Measurements from ENCODE around the gene TULP1. TPM values are rescaled to one million over a fixed set of nuclear protein-coding genes. Genes with fewer than 3 reads are reported as not detected.

Gene TULP1
- total RNA-seq, 1 experiment from 2014 or later = not detected

DNA sequence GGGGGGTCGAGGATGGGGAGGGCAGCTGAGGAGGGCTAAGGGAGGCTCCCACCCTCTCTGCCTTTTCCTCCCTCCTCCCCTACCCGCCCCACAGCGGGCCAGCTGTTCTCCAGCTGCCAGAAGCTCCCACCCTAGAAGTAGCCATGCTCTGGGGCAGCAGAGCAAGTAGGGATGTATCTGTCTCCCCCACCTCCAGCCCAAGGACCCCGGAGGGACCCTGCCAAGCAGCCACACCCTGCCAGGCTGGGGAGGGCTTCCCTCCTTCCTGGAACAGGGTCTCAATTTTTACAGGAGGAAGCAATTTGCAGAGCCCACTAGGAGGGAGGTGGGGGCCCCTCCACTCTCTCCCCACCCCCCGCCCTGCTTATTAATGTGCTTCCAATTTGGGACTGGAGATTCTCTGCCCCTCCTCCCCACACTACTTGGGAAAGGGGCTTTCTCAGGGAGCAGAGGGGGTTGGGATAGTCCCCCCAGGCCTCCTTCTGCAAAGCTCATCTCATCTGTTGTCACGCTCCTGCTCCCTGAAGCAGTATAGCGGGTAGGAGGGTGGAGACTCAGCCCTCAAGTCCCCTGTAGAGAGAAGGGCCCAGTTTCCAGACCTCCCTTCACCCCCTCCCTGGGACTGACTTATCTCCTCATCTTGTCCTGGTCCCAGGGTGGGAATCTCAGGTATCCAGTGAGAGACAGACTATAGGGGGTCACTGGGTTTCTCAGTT lies 20.3 kb downstream of the TULP1 start:
- H3K4me2 ChIP-seq (ENCODE audit: low read length) = no peak overlapping the region
- DNase-seq (no peak), ATAC-seq (no peak)
- BruUV-seq (replicated peaks) = no TSS peak
- CTCF ChIA-PET = interaction anchor here (0.5 kb wide), 1 partner anchor 30 kb away, joined by 3 read pairs; no protein-coding TSS in a partner anchor
- H2AFZ ChIP-seq (ENCODE audit: low read length) = no peak overlapping the region
- no peaks in the 10 kb centered on the region; the same call in 1 of the 2 replicates for H4K20me1 ChIP-seq (ENCODE audit: low read length)
- no peak overlapping the region for H3K4me3 ChIP-seq (ENCODE audit: low read length)
- H3K9ac ChIP-seq (ENCODE audit: low read length) = no peak overlapping the region
- H3K9me3 ChIP-seq (ENCODE audit: low read length) = no peaks in the 10 kb centered on the region
- POLR2A ChIA-PET (ENCODE audit: unreplicated experiment) = interaction anchor here (0.5 kb wide), 1 partner anchor 1026 kb away, joined by 3 read pairs; no protein-coding TSS in a partner anchor
- no peak overlapping the region for H3K27ac ChIP-seq (ENCODE audit: low read length)
- H3K79me2 ChIP-seq (ENCODE audit: low read length) = peaks cover 44% of the 10 kb centered on the region
- no peaks in the 10 kb centered on the region for H3K9me2 ChIP-seq (replicated peaks; ENCODE audit: low read length)
- H3K4me1 ChIP-seq (ENCODE audit: insufficient read depth, low read length) = peaks cover 36% of the 10 kb centered on the region
- H3K36me3 ChIP-seq (ENCODE audit: low read depth, low read length) = no peaks in the 10 kb centered on the region
- no peak for TF ChIP-seq EZH2 (IDR thresholded peaks at IDR 0.05; ENCODE audit: low read length, unreplicated experiment)
- no peak for TF ChIP-seq CTCF (conservative IDR thresholded peaks at IDR 0.05; ENCODE audit: low read depth, low read length)
- no peak for TF ChIP-seq EZH2phosphoT487 (IDR thresholded peaks at IDR 0.05; ENCODE audit: borderline replicate concordance, low read length)
- no peaks in the 10 kb centered on the region for H3K27me3 ChIP-seq (ENCODE audit: low read length)
- intact Hi-C loops (cut with micrococcal nuclease) = no loop called here
- no peaks in the 10 kb centered on the region for H3F3A ChIP-seq (ENCODE audit: low read length, unreplicated experiment)

- no peak for ATAC-seq
- no peaks in the 10 kb centered on the region for H3F3A ChIP-seq (ENCODE audit: low read length, unreplicated experiment)
- no TSS peak for BruUV-seq (replicated peaks)
- H3K9me2 ChIP-seq (replicated peaks; ENCODE audit: low read length) = no peaks in the 10 kb centered on the region
- no peaks in the 10 kb centered on the region for H3K27me3 ChIP-seq (ENCODE audit: low read length)
- intact Hi-C loops (cut with micrococcal nuclease) = no loop called here
- ChIA-PET POLR2A (ENCODE audit: unreplicated experiment) (interaction anchor here (0.5 kb wide), 1 partner anchor 1025 kb away, joined by 3 read pairs; no protein-coding TSS in a partner anchor), CTCF (interaction anchor here (0.5 kb wide), 1 partner anchor 31 kb away, joined by 3 read pairs; no protein-coding TSS in a partner anchor)
- H3K4me1 ChIP-seq (ENCODE audit: insufficient read depth, low read length) = peaks cover 40% of the 10 kb centered on the region
- H3K9me3 ChIP-seq (ENCODE audit: low read length) = no peaks in the 10 kb centered on the region
- H3K79me2 ChIP-seq (ENCODE audit: low read length) = peaks cover 48% of the 10 kb centered on the region
- no peak for DNase-seq
- no peak overlapping the region for H3K4me3 ChIP-seq (ENCODE audit: low read length)
- H4K20me1 ChIP-seq (ENCODE audit: low read length) = no peaks in the 10 kb centered on the region; the same call in 1 of the 2 replicates
- no peak for TF ChIP-seq EZH2 (IDR thresholded peaks at IDR 0.05; ENCODE audit: low read length, unreplicated experiment)
- no peak for TF ChIP-seq EZH2phosphoT487 (IDR thresholded peaks at IDR 0.05; ENCODE audit: borderline replicate concordance, low read length)
- TF ChIP-seq CTCF (conservative IDR thresholded peaks at IDR 0.05; ENCODE audit: low read depth, low read length) = no peak
- H2AFZ ChIP-seq (ENCODE audit: low read length) = no peak overlapping the region
- H3K9ac ChIP-seq (ENCODE audit: low read length) = no peak overlapping the region
- no peak overlapping the region for H3K27ac ChIP-seq (ENCODE audit: low read length)
- no peaks in the 10 kb centered on the region for H3K36me3 ChIP-seq (ENCODE audit: low read depth, low read length)
- H3K4me2 ChIP-seq (ENCODE audit: low read length) = no peak overlapping the region
These were observed 21.0 kb downstream of the TULP1 start for GRCh38 chr6:35491558-35492257.
